ENCODE measurements around the gene WDR91. TPM values are rescaled to one million over a fixed set of nuclear protein-coding genes. Genes with fewer than 3 reads are reported as not detected.

Gene WDR91
- 5.2 TPM for total RNA-seq
- long read RNA-seq, full-length matches to known transcripts, result 3 of 13 reads
- long read RNA-seq, partial matches to known transcripts, result 3 of 13 reads
- long read RNA-seq, other reads (novel, unspliced or antisense), result 7 of 13 reads

GRCh38 chr7:135211179-135211945 is at the start of gene WDR91:
TSS of gene WDR91 (minus strand) at chr7:135211526. CDS start at chr7:135211502, 24 bp downstream.
- peak; percentile 99 for DNase-seq (ENCODE audit: low spot score)
- intact Hi-C loops (cut with DNase I), result no loop called here

DNA sequence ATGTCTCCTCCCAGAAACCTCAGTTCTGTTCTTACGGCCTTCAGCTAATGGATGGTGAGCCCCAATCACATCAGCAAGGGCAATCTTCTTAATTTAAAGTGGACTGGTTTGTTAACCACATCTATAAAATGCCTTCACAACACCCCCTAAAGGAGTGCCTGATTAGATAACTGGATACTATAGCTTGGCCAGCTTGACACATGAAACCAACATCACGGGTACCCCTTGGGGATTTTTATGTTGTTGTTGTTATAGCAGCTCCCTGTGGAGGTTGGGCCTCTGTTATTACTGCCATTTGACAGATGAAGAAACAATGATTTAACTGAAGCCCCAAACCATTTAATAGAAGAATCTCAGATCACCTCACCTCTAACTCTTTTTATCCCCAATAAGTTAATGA is 49.1 kb upstream of the WDR91 start:
- intact Hi-C loops (cut with DNase I), result no loop called here
- DNase-seq (ENCODE audit: low spot score), result no peak

- DNase-seq (ENCODE audit: low spot score), result no peak
- intact Hi-C loops (cut with DNase I), result no loop called here
These were observed 48.4 kb upstream of the WDR91 start for GRCh38 chr7:135259702-135260101.

- intact Hi-C loops (cut with DNase I), result no loop called here
- DNase-seq (ENCODE audit: low spot score), result peak; percentile 61
These were observed 47.3 kb upstream of the WDR91 start for GRCh38 chr7:135258585-135258984.

DNA sequence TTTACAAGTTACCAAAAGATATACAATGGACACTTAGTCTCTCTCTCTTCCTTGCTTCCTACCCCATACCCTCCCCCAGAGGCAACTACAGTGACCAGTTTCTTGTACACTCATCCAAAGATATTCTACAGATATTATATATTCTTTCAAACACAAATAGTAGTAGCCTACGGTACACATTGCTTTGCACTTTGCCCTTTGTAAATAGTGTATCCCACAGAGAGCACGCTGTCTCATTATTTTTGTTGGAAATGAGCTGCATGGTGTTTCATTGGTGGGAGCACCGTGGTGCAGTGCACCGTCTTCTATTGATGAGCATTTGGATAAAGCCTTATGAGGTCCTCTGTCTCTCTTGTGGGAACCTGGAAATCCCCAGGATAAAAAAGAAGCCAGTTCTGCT is 46.5 kb upstream of the WDR91 start:
- intact Hi-C loops (cut with DNase I), result no loop called here
- no peak for DNase-seq (ENCODE audit: low spot score)

GRCh38 chr7:135253851-135254771 is 42.8 kb upstream of the WDR91 start:
- intact Hi-C loops (cut with DNase I), result no loop called here
- DNase-seq (ENCODE audit: low spot score), result peak; percentile 87

GRCh38 chr7:135251496-135252391 is 40.4 kb upstream of the WDR91 start:
- DNase-seq (ENCODE audit: low spot score), result peak; percentile 1
- intact Hi-C loops (cut with DNase I), result no loop called here

GRCh38 chr7:135248546-135248945 is 37.2 kb upstream of the WDR91 start:
- DNase-seq (ENCODE audit: low spot score), result no peak

GRCh38 chr7:135247746-135248471 is 36.6 kb upstream of the WDR91 start:
- DNase-seq (ENCODE audit: low spot score), result no peak
- intact Hi-C loops (cut with DNase I), result no loop called here

More at GRCh38 chr7:135248546-135248945, 37.2 kb upstream of the WDR91 start:
- intact Hi-C loops (cut with DNase I), result no loop called here

DNA sequence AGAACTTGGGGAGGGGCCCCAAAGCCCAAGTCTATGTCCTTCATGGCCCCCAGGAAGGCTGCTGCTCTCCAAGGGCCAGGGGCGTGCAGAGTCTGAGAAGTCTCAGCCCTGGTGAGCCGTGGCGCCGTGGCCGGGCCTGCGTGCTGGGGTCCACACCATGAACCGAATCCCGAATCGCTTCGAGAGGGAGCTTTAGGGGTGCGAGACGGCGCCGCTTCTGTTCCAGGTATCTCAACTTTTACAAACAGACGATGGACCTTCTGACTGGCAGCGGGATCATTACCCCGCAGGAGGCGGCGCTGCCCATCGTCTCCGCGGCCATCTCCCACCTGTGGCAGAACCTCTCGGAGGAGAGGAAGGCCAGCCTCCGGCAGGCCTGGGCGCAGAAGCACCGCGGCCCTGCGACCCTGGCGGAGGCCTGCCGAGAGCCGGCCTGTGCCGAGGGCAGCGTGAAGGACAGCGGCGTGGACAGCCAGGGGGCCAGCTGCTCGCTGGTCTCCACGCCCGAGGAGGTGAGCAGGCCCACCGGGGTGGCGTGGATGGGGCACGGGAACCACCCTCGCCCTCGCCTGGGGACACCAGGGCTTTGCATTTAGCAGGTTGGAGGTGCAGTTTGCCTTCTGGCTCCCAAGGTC is 35.0 kb upstream of the WDR91 start:
- intact Hi-C loops (cut with DNase I), result no loop called here
- DNase-seq (ENCODE audit: low spot score), result no peak

GRCh38 chr7:135245226-135246190 is 34.2 kb upstream of the WDR91 start:
- intact Hi-C loops (cut with DNase I), result no loop called here
- DNase-seq (ENCODE audit: low spot score), result no peak

GRCh38 chr7:135242096-135242684 is 30.9 kb upstream of the WDR91 start:
- no peak for DNase-seq (ENCODE audit: low spot score)
- intact Hi-C loops (cut with DNase I), result no loop called here

- DNase-seq (ENCODE audit: low spot score), result no peak
- intact Hi-C loops (cut with DNase I), result no loop called here
These were observed 29.1 kb upstream of the WDR91 start for GRCh38 chr7:135240441-135240840.

- no peak for DNase-seq (ENCODE audit: low spot score)
These were observed 27.9 kb upstream of the WDR91 start for GRCh38 chr7:135239263-135239662.

DNA sequence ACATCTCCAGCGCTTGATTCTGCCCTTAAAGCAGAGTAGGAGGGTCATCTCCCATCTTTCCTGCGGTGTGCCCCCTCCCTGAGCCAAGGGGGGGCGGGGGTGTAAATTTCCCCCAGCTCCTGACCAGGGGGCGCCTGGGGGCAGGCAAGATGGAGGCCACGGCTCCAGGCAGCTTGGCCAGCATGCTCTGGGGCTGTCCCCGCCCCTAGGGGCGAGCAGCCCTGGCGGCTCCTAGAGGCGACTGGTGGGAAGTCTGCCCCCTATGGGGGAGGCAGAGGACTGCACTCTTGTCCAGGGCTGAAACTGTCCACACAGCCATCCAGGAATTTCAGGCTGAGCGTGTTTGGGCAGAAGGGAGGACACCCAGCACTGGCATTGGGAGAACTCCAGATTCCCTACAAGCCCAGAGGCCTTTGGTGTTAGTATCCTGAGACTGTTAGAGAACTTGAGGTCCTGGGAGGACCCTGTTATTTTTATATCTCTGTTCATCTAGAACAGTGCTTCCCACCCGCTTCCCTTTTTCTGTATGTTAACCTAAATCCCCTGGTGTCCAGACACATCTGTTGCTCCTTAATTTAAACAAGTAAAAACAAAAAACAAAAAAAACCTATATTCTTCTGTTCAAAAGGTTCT is 26.9 kb upstream of the WDR91 start:
- intact Hi-C loops (cut with DNase I), result no loop called here

More at GRCh38 chr7:135239263-135239662, 27.9 kb upstream of the WDR91 start:
- intact Hi-C loops (cut with DNase I), result no loop called here

DNA sequence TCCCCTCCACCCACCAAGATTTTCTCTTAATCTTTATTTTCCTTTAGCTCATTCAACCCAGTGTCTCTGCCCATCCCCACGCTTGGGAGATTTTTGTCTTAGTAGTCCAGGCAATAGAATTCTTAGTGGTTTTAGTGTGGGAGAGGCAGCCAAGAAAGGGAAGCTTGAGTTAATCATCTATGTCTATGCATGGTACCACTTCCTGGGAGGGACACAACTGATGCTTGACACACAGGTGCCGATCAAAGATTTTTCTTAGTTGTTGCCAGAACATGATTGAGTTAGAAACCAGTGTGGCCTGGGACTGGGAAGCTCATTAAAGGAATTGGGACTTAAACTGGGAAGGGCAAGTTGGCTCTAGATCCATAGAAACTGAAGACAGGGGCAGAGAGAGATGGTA is 25.4 kb upstream of the WDR91 start:
- DNase-seq (ENCODE audit: low spot score), result no peak
- intact Hi-C loops (cut with DNase I), result no loop called here

More for the DNA sequence above, 26.9 kb upstream of the WDR91 start:
- no peak for DNase-seq (ENCODE audit: low spot score)
